IMR-90 (cell line): ENCODE data around the gene CMTM8.

Experiments
- CEBPB ChIP-seq: IDR thresholded peaks from 2 replicates; pipeline ENCODE4 v1.6.1; 2012; ENCODE audit warnings: low read depth, low read length, improper control_type of control experiment
- CTCF ChIP-seq: conservative IDR thresholded peaks from 2 replicates; pipeline ENCODE4 v1.5.1; 2012; ENCODE audit warnings: mild to moderate bottlenecking, low read depth, low read length, improper control_type of control experiment
- MAFK ChIP-seq: IDR thresholded peaks from 2 replicates; pipeline ENCODE4 v1.6.1; 2012; ENCODE audit warnings: low read depth, low read length, improper control_type of control experiment
- POLR2A ChIP-seq: IDR thresholded peaks from 2 replicates; pipeline ENCODE4 v1.6.1; 2012; ENCODE audit warnings: mild to moderate bottlenecking, low read depth, low read length
- RCOR1 ChIP-seq: IDR thresholded peaks from 2 replicates; pipeline ENCODE4 v1.6.1; 2012; ENCODE audit warnings: mild to moderate bottlenecking, low read length, improper control_type of control experiment; ENCODE audit not compliant: insufficient replicate concordance

- no peak for TF ChIP-seq CTCF
- TF ChIP-seq POLR2A: no peak
- TF ChIP-seq MAFK: no peak
- no peak for TF ChIP-seq RCOR1
- TF ChIP-seq CEBPB: no peak
These were observed 64.9 kb downstream of the CMTM8 start for GRCh38 chr3:32303399-32303747.
